CD4-positive, CD25-positive, alpha-beta regulatory T cell (primary cell): Measurements from ENCODE around the gene GPR39. TPM values are rescaled to one million over a fixed set of nuclear protein-coding genes. Genes with fewer than 3 reads are reported as not detected.

Experiments used
- ATAC-seq, 2 donors: fragments of 150-1000 bp; cut with Tn5 transposase; one replicate each; pipeline ENCODE4 v1.10.0; 2021; ENCODE audit warnings: low read depth in 2 of 2, moderate number of reproducible peaks in 2 of 2, moderate library complexity in 1 of 2
- DNase-seq, 3 donors: peaks; one replicate each; pipeline versions ENCODE4 v3.0.0 to v3.0.0-alpha.2; 2012 to 2022; ENCODE audit warnings: mixed read lengths in 1 of 3
- H3K27ac ChIP-seq: one replicate; pipeline ENCODE4 v1.7.0; 2013; ENCODE audit warnings: mild to moderate bottlenecking, low read length; ENCODE audit not compliant: insufficient read depth, poor library complexity, severe bottlenecking
- H3K27me3 ChIP-seq: one replicate; pipeline ENCODE4 v1.7.0; 2013; ENCODE audit warnings: low read length; ENCODE audit not compliant: control insufficient read depth, insufficient read depth
- H3K36me3 ChIP-seq: one replicate; pipeline ENCODE4 v1.7.0; 2013; ENCODE audit warnings: mild to moderate bottlenecking, low read length, moderate library complexity; ENCODE audit not compliant: control insufficient read depth, insufficient read depth
- H3K4me1 ChIP-seq: 2 replicates; pipeline ENCODE4 v1.7.0; 2013; ENCODE audit warnings: mild to moderate bottlenecking, low read length; ENCODE audit not compliant: insufficient read depth, control insufficient read depth, poor library complexity, severe bottlenecking
- H3K4me3 ChIP-seq: one replicate; pipeline ENCODE4 v1.7.0; 2013; ENCODE audit warnings: low read depth, mild to moderate bottlenecking, low read length, moderate library complexity
- H3K9me3 ChIP-seq, 2 experiments: 1 replicate in 1 of 2; 2 replicates in 1 of 2; pipeline ENCODE4 v1.7.0; 2013; ENCODE audit warnings: low read length in 2 of 2, mild to moderate bottlenecking in 1 of 2, moderate library complexity in 1 of 2; ENCODE audit not compliant: control insufficient read depth in 2 of 2
- H3K27ac Mint-ChIP-seq, 3 donors: one replicate each; pipeline ENCODE4 v1.8.0; 2020 to 2022; ENCODE audit warnings: mild to moderate bottlenecking in 3 of 3, mixed read lengths in 3 of 3, moderate library complexity in 2 of 3
- H3K27me3 Mint-ChIP-seq: one replicate; pipeline ENCODE4 v1.8.0; 2022; ENCODE audit warnings: mild to moderate bottlenecking, mixed read lengths
- H3K36me3 Mint-ChIP-seq: one replicate; pipeline ENCODE4 v1.8.0; 2020; ENCODE audit warnings: mixed read lengths
- H3K4me1 Mint-ChIP-seq, 4 donors: one replicate each; pipeline ENCODE4 v1.8.0; 2020 to 2022; ENCODE audit warnings: mixed read lengths in 4 of 4, mild to moderate bottlenecking in 1 of 4
- H3K4me3 Mint-ChIP-seq, 4 donors: one replicate each; pipeline ENCODE4 v1.8.0; 2020 to 2022; ENCODE audit warnings: mild to moderate bottlenecking in 4 of 4, mixed read lengths in 4 of 4, moderate library complexity in 3 of 4
- H3K9me3 Mint-ChIP-seq, 7 donors: one replicate each; pipeline ENCODE4 v1.8.0; 2020 to 2022; ENCODE audit warnings: mixed read lengths in 7 of 7, mild to moderate bottlenecking in 3 of 7, moderate library complexity in 2 of 7
- polyA plus RNA-seq, 4 donors: library from polyadenylated mRNA; unstranded; fragments of 300-500 nt; fragmentation: Illumina TruSeq; gene quantifications; one replicate each; pipeline ENCODE4 v1.2.3, GENCODE V29; 2021
- total RNA-seq: library from RNA; stranded (reverse); gene quantifications from one replicate; pipeline ENCODE4 v1.2.3, GENCODE V29; 2022

GPR39 gene
- total and polyA plus RNA-seq, 5 donors from 2014 or later: not detected

GRCh38 chr2:132400169-132400900 lies 16.3 kb upstream of the GPR39 start:
- Histone ChIP-seq H3K27me3 (no peaks in the 10 kb centered on the region), H3K4me1 (no peaks in the 10 kb centered on the region), H3K4me3 (no peak overlapping the region), H3K9me3 (no peaks in the 10 kb centered on the region), H3K36me3 (no peaks in the 10 kb centered on the region), H3K27ac (no peak overlapping the region)
- DNase-seq: no peak
- no peaks in the 10 kb centered on the region for H3K4me1 Mint-ChIP-seq
- no peak for ATAC-seq
- H3K4me3 Mint-ChIP-seq: no peak overlapping the region
- H3K36me3 Mint-ChIP-seq: no peaks in the 10 kb centered on the region
- no peak overlapping the region for H3K27ac Mint-ChIP-seq
- no peaks in the 10 kb centered on the region for H3K27me3 Mint-ChIP-seq
- peaks cover 2 to 12% (median 4%) of the 10 kb centered on the region in 7 donors for H3K9me3 Mint-ChIP-seq

GRCh38 chr2:132400901-132401240 lies 15.7 kb upstream of the GPR39 start:
- Histone ChIP-seq H3K4me3 (no peak overlapping the region), H3K36me3 (no peaks in the 10 kb centered on the region), H3K9me3 (no peaks in the 10 kb centered on the region), H3K27ac (no peak overlapping the region), H3K27me3 (no peaks in the 10 kb centered on the region), H3K4me1 (no peaks in the 10 kb centered on the region)
- ATAC-seq (no peak), DNase-seq (no peak)
- Mint-ChIP-seq H3K27ac (no peak overlapping the region), H3K27me3 (no peaks in the 10 kb centered on the region), H3K4me1 (no peaks in the 10 kb centered on the region), H3K9me3 (peaks cover 2 to 12% (median 4%) of the 10 kb centered on the region in 7 donors), H3K36me3 (no peaks in the 10 kb centered on the region), H3K4me3 (no peak overlapping the region)

DNA sequence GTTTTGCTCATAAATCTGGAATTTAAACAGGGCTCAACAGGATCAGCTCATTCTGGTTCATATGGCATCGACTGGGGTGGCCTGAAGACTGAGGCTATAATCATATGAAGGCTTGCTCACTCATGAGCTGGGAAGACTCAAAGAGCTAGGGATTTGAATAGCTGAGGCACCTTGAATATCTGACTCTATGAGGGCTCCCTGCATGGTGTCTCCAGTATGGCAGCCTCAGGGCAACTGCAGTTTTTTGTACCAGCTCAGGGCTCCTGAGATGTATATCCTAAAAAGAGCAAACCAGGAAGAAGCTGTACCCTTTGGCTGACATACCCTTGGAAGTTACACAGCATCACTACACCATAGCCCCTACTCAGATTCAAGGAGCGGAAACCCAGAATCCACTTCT lies 15.3 kb upstream of the GPR39 start:
- Histone ChIP-seq H3K36me3 (no peaks in the 10 kb centered on the region), H3K4me1 (no peaks in the 10 kb centered on the region), H3K4me3 (no peak overlapping the region), H3K27ac (no peak overlapping the region), H3K9me3 (no peaks in the 10 kb centered on the region), H3K27me3 (no peaks in the 10 kb centered on the region)
- H3K9me3 Mint-ChIP-seq: peaks cover 1 to 8% (median 5%) of the 10 kb centered on the region in 7 donors
- no peak for DNase-seq
- no peak overlapping the region for H3K4me3 Mint-ChIP-seq
- no peak for ATAC-seq
- H3K36me3 Mint-ChIP-seq: no peaks in the 10 kb centered on the region
- no peaks in the 10 kb centered on the region for H3K27me3 Mint-ChIP-seq
- H3K4me1 Mint-ChIP-seq: no peaks in the 10 kb centered on the region
- H3K27ac Mint-ChIP-seq: no peak overlapping the region

GRCh38 chr2:132403146-132403545 lies 13.5 kb upstream of the GPR39 start:
- H3K4me1 ChIP-seq: no peaks in the 10 kb centered on the region
- Mint-ChIP-seq H3K4me3 (no peak overlapping the region), H3K27me3 (no peaks in the 10 kb centered on the region), H3K36me3 (no peaks in the 10 kb centered on the region), H3K27ac (no peak overlapping the region), H3K4me1 (no peaks in the 10 kb centered on the region), H3K9me3 (peaks cover 2 to 7% (median 4%) of the 10 kb centered on the region in 7 donors)
- H3K4me3 ChIP-seq: no peak overlapping the region
- H3K27ac ChIP-seq: no peak overlapping the region
- no peaks in the 10 kb centered on the region for H3K9me3 ChIP-seq
- H3K27me3 ChIP-seq: no peaks in the 10 kb centered on the region
- DNase-seq (no peak), ATAC-seq (no peak)
- no peaks in the 10 kb centered on the region for H3K36me3 ChIP-seq

- H3K36me3 Mint-ChIP-seq: no peaks in the 10 kb centered on the region
- Histone ChIP-seq H3K27me3 (no peaks in the 10 kb centered on the region), H3K4me1 (no peaks in the 10 kb centered on the region), H3K36me3 (no peaks in the 10 kb centered on the region), H3K9me3 (no peaks in the 10 kb centered on the region), H3K4me3 (no peak overlapping the region), H3K27ac (no peak overlapping the region)
- peaks cover 2 to 7% (median 4%) of the 10 kb centered on the region in 7 donors for H3K9me3 Mint-ChIP-seq
- ATAC-seq (no peak), DNase-seq (no peak)
- no peak overlapping the region for H3K27ac Mint-ChIP-seq
- H3K4me3 Mint-ChIP-seq: no peak overlapping the region
- H3K4me1 Mint-ChIP-seq: no peaks in the 10 kb centered on the region
- no peaks in the 10 kb centered on the region for H3K27me3 Mint-ChIP-seq
Measured at GRCh38 chr2:132404056-132404455, 12.5 kb upstream of the GPR39 start.

- Histone ChIP-seq H3K4me3 (no peak overlapping the region), H3K36me3 (no peaks in the 10 kb centered on the region), H3K9me3 (no peaks in the 10 kb centered on the region), H3K4me1 (no peaks in the 10 kb centered on the region), H3K27me3 (no peaks in the 10 kb centered on the region), H3K27ac (no peak overlapping the region)
- H3K9me3 Mint-ChIP-seq: peaks cover 0 to 10% (median 4%) of the 10 kb centered on the region in 7 donors
- H3K4me1 Mint-ChIP-seq: no peaks in the 10 kb centered on the region
- H3K27me3 Mint-ChIP-seq: no peaks in the 10 kb centered on the region
- DNase-seq (no peak), ATAC-seq (no peak)
- H3K27ac Mint-ChIP-seq: no peak overlapping the region
- no peak overlapping the region for H3K4me3 Mint-ChIP-seq
- H3K36me3 Mint-ChIP-seq: no peaks in the 10 kb centered on the region
Measured at GRCh38 chr2:132407784-132408183, 8.8 kb upstream of the GPR39 start.

- H3K27ac Mint-ChIP-seq: no peak overlapping the region
- ATAC-seq (no peak), DNase-seq (no peak)
- H3K9me3 Mint-ChIP-seq: peaks cover 0 to 5% (median 1%) of the 10 kb centered on the region in 7 donors
- Histone ChIP-seq H3K4me1 (no peaks in the 10 kb centered on the region), H3K36me3 (no peaks in the 10 kb centered on the region), H3K9me3 (no peaks in the 10 kb centered on the region), H3K27ac (no peak overlapping the region), H3K4me3 (no peak overlapping the region), H3K27me3 (peaks cover 2% of the 10 kb centered on the region)
- no peak overlapping the region for H3K4me3 Mint-ChIP-seq
- peaks cover 8% of the 10 kb centered on the region for H3K27me3 Mint-ChIP-seq
- no peaks in the 10 kb centered on the region for H3K36me3 Mint-ChIP-seq
- H3K4me1 Mint-ChIP-seq: no peaks in the 10 kb centered on the region
Measured at GRCh38 chr2:132412021-132412420, 4.6 kb upstream of the GPR39 start.

- no peak overlapping the region for H3K4me3 ChIP-seq
- no peaks in the 10 kb centered on the region for H3K36me3 ChIP-seq
- Mint-ChIP-seq H3K27me3 (peaks cover 8% of the 10 kb centered on the region), H3K36me3 (no peaks in the 10 kb centered on the region), H3K4me3 (no peak overlapping the region), H3K9me3 (peaks cover 0 to 6% (median 2%) of the 10 kb centered on the region in 7 donors), H3K27ac (no peak overlapping the region), H3K4me1 (no peaks in the 10 kb centered on the region)
- ATAC-seq: no peak
- H3K27me3 ChIP-seq: peaks cover 2% of the 10 kb centered on the region
- H3K4me1 ChIP-seq: no peaks in the 10 kb centered on the region
- no peak for DNase-seq
- H3K27ac ChIP-seq: no peak overlapping the region
- no peaks in the 10 kb centered on the region for H3K9me3 ChIP-seq
Measured at GRCh38 chr2:132414081-132414480, 2.5 kb upstream of the GPR39 start.
